Smooth muscle cell (in vitro differentiated cells): ENCODE data around the gene GGA2. TPM values are rescaled to one million over a fixed set of nuclear protein-coding genes. Genes with fewer than 3 reads are reported as not detected.

ENCODE experiments used
- DNase-seq: peaks from one replicate; lab custom pipeline; 2025; ENCODE audit not compliant: unreplicated experiment; lab: John Stamatoyannopoulos, UW
- H2AFZ ChIP-seq: fragments of 200-600 bp; sonication (generic); 2 replicates; pipeline ENCODE4 v1.6.0; 2016; ENCODE audit warnings: antibody characterized with exemption, low read depth, mild to moderate bottlenecking
- H3F3A ChIP-seq: fragments of 200-600 bp; sonication (generic); 2 replicates; pipeline ENCODE4 v1.6.0; 2017; ENCODE audit warnings: antibody characterized with exemption, low read depth
- H3K27ac ChIP-seq: fragments of 200-600 bp; sonication (generic); 2 replicates; pipeline ENCODE4 v1.5.1; 2016; ENCODE audit warnings: low read depth, mild to moderate bottlenecking
- H3K27me3 ChIP-seq: fragments of 200-600 bp; sonication (generic); 2 replicates; pipeline ENCODE4 v1.6.1; 2016; ENCODE audit warnings: low read depth, mild to moderate bottlenecking
- H3K36me3 ChIP-seq: fragments of 200-600 bp; sonication (generic); 2 replicates; pipeline ENCODE4 v1.5.1; 2016; ENCODE audit warnings: low read depth
- H3K4me1 ChIP-seq: fragments of 200-600 bp; sonication (generic); 2 replicates; pipeline ENCODE4 v1.5.1; 2016; ENCODE audit warnings: low read depth
- H3K4me2 ChIP-seq: fragments of 200-600 bp; sonication (generic); 2 replicates; pipeline ENCODE4 v1.6.0; 2016; ENCODE audit warnings: mild to moderate bottlenecking
- H3K4me3 ChIP-seq: fragments of 200-600 bp; sonication (generic); 2 replicates; pipeline ENCODE4 v1.5.1; 2016; ENCODE audit warnings: mild to moderate bottlenecking
- H3K79me2 ChIP-seq: fragments of 200-600 bp; sonication (generic); 2 replicates; pipeline ENCODE4 v1.6.0; 2016; ENCODE audit warnings: low read depth, mild to moderate bottlenecking
- H3K9ac ChIP-seq: fragments of 200-600 bp; sonication (generic); 2 replicates; pipeline ENCODE4 v1.6.0; 2016; ENCODE audit warnings: low read depth
- H3K9me3 ChIP-seq: fragments of 200-600 bp; sonication (generic); replicated peaks from 2 replicates; pipeline ENCODE4 v1.5.1; 2016; ENCODE audit warnings: low read depth
- H4K20me1 ChIP-seq: fragments of 200-600 bp; sonication (generic); 2 replicates; pipeline ENCODE4 v1.6.0; 2016; ENCODE audit warnings: low read depth
- CTCF ChIP-seq: fragments of 200-600 bp; sonication (generic); IDR thresholded peaks from 2 replicates; pipeline ENCODE4 v1.5.1; 2017; ENCODE audit warnings: borderline replicate concordance, mild to moderate bottlenecking, antibody characterized with exemption; ENCODE audit not compliant: insufficient read depth, poor library complexity, severe bottlenecking
- WGBS: methylation state at CpG from one replicate; pipeline ENCODE4 v1.1.7; 2016; ENCODE audit warnings: low lambda C conversion rate; 5-methylcytosine and 5-hydroxymethylcytosine counted together
- polyA plus RNA-seq: library from polyadenylated mRNA; unstranded; fragments of >200 nt; fragmentation: Nextera tagmentation; extraction: Ambion mirVana; gene quantifications from 2 replicates; pipeline ENCODE4 v1.2.1, GENCODE V29; 2016
- total RNA-seq: library from RNA; depleted of rRNA; stranded (reverse); fragments of >200 nt; gene quantifications from 2 replicates; pipeline ENCODE4 v1.2.3, GENCODE V29; 2014

GGA2 gene
- total and polyA plus RNA-seq, 2 experiments from 2014 or later, result 32.2 to 42.5 TPM

GRCh38 chr16:23480257-23480656 lies 30.0 kb downstream of the GGA2 start:
- Histone ChIP-seq H4K20me1 (no peaks in the 10 kb centered on the region), H3K27me3 (no peaks in the 10 kb centered on the region), H3K9ac (no peak overlapping the region), H2AFZ (no peak overlapping the region), H3K4me3 (no peak overlapping the region), H3K79me2 (no peaks in the 10 kb centered on the region), H3K36me3 (no peaks in the 10 kb centered on the region), H3K9me3 (no peaks in the 10 kb centered on the region), H3K27ac (no peak overlapping the region), H3K4me1 (no peaks in the 10 kb centered on the region), H3K4me2 (no peak overlapping the region), H3F3A (no peaks in the 10 kb centered on the region)
- no peak for TF ChIP-seq CTCF
- WGBS, result 95% methylated on average over 4 of the region's 4 CpGs
- no peak for DNase-seq

GRCh38 chr16:23479138-23479537 lies 31.2 kb downstream of the GGA2 start:
- no peak overlapping the region for H3K9ac ChIP-seq
- no peaks in the 10 kb centered on the region for H3F3A ChIP-seq
- H3K36me3 ChIP-seq, result peaks cover 5% of the 10 kb centered on the region
- H3K4me1 ChIP-seq, result no peaks in the 10 kb centered on the region
- H3K27ac ChIP-seq, result no peak overlapping the region
- H3K9me3 ChIP-seq, result no peaks in the 10 kb centered on the region
- no peak overlapping the region for H3K4me3 ChIP-seq
- no peak overlapping the region for H2AFZ ChIP-seq
- no peak for DNase-seq
- no peaks in the 10 kb centered on the region for H3K79me2 ChIP-seq
- H3K27me3 ChIP-seq, result no peaks in the 10 kb centered on the region
- 100% methylated on average over 3 of the region's 3 CpGs for WGBS
- no peak overlapping the region for H3K4me2 ChIP-seq
- H4K20me1 ChIP-seq, result no peaks in the 10 kb centered on the region
- no peak for TF ChIP-seq CTCF

GRCh38 chr16:23478566-23478965 lies 31.7 kb downstream of the GGA2 start:
- Histone ChIP-seq H3K9ac (no peak overlapping the region), H3K27me3 (no peaks in the 10 kb centered on the region), H3K9me3 (no peaks in the 10 kb centered on the region), H3K4me1 (no peaks in the 10 kb centered on the region), H3K79me2 (no peaks in the 10 kb centered on the region), H3F3A (no peaks in the 10 kb centered on the region), H3K27ac (no peak overlapping the region), H4K20me1 (no peaks in the 10 kb centered on the region), H3K36me3 (peaks cover 5% of the 10 kb centered on the region), H2AFZ (no peak overlapping the region), H3K4me2 (no peak overlapping the region), H3K4me3 (no peak overlapping the region)
- WGBS, result 95% methylated on average over 3 of the region's 3 CpGs
- DNase-seq, result no peak
- TF ChIP-seq CTCF, result no peak

GRCh38 chr16:23476289-23476688 lies 34.0 kb downstream of the GGA2 start:
- Histone ChIP-seq H3K27ac (no peak overlapping the region), H3K27me3 (no peaks in the 10 kb centered on the region), H3F3A (no peaks in the 10 kb centered on the region), H4K20me1 (no peaks in the 10 kb centered on the region), H3K4me3 (no peak overlapping the region), H3K4me1 (no peaks in the 10 kb centered on the region), H3K9ac (no peak overlapping the region), H2AFZ (no peak overlapping the region), H3K9me3 (no peaks in the 10 kb centered on the region), H3K79me2 (no peaks in the 10 kb centered on the region), H3K4me2 (no peak overlapping the region), H3K36me3 (peaks cover 5% of the 10 kb centered on the region)
- no peak for DNase-seq
- WGBS, result 95% methylated on average over 1 of the region's 1 CpG
- no peak for TF ChIP-seq CTCF
